ENCODE results near the gene RIPOR3.
A peak's percentile ranks its signal among the peaks of the same experiment; 100 is the strongest.
"Not testable (repeated sequence)": the region's sequence is repeated elsewhere in the genome, so short reads cannot be mapped to it uniquely, and the experiment has no call there.

Gene RIPOR3

DNA sequence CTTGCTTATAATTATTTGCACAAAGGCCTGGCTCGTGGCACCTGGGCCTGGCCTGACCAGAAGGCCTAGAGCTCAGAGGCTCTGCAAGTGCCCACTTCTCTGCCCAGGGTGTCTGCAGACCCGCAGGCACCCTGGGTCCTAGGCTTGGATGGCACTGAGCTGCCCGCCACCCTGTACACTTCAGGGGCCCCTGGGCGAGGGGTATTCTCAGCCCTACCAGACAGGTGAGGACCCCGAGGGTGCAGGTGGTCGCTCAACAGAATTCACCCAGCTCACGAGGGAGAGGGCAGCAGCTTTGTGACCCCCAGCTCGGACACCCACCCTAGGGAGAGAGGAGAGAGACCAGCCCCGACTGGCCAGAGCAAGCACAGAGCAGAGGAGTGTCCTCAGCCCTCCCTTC, 83.9 kb downstream of the RIPOR3 start:
- no peak for DNase-seq

DNA sequence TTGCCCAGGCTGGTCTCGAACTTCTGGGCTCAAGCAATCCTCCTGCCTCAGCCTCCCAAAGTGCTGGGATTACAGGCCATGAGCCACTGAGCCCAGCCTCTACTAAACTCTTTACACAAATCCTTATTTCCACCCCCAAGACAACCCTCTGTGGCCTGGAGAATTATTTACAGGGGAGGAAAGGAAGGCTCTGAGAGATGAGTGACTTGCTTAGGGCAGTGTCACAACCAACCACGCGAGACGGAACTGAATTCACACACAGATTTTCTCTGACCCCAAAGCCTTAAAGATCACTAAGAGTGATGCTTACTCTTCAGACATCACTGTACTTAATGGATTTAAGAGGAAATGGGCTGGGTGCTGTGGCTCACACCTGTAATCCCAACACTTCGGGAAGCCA, 86.2 kb downstream of the RIPOR3 start:
- no peak for DNase-seq

DNA sequence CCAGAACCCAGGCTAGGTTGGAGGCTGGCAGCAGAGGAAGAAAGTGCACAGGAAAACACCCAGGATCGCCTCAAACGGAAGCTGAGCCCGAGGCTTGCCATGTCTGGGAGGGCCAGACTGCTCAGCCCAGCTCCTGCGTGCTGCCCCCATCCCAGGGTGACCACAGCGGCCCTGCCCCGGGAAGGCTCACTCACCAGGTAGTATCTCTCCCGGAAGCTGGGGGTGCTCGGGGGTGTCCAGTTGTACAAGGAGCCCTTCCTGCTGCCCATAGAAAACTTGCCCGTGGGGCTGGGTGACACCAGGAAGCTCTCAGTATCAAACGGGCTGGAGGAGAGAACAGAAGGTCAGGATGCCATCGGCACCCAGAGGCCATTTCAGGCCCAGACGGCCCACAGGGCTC, 86.9 kb downstream of the RIPOR3 start:
- no peak for DNase-seq

GRCh38 chr20:50602432-50603088, 88.8 kb downstream of the RIPOR3 start:
- no peak for DNase-seq

GRCh38 chr20:50601511-50602431, 89.6 kb downstream of the RIPOR3 start:
- DNase-seq = no peak

GRCh38 chr20:50600281-50600895, 91.0 kb downstream of the RIPOR3 start:
- DNase-seq = no peak

GRCh38 chr20:50598768-50599167, 92.6 kb downstream of the RIPOR3 start:
- not testable (repeated sequence) for DNase-seq

GRCh38 chr20:50598074-50598473, 93.3 kb downstream of the RIPOR3 start:
- no peak for DNase-seq

DNA sequence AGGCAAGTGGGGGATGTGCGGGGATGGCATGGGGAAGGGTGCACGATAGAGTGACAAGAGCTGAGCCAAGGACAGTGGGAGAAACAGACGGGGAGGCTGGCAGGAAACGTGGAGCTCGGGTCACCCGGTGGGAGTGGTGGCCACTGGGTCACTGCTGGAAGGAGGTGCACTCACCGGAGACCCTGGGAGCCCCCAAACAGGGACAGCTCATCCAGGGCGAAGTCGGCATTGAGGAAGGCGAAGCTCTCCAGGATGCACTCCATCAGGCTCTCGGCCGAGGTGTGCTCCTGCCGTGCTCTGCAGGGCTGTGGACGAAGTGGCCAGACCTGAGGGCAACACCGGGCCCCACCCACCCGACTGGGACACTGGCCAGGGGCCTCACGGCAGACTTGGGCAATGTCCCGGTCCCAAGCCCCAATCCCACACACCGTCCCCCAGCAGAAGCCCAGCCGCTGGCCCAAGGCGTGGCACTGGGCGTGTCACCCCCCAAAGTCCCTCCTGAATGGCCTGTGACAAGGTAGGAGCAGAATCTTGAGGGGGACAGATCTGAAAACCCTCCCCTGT, 93.9 kb downstream of the RIPOR3 start:
- no peak for DNase-seq

GRCh38 chr20:50596694-50597021, 94.7 kb downstream of the RIPOR3 start:
- no peak for DNase-seq

- DNase-seq = no peak
Measured at GRCh38 chr20:50595988-50596693, 95.2 kb downstream of the RIPOR3 start.

- DNase-seq = no peak
Measured at GRCh38 chr20:50595433-50595895, 95.9 kb downstream of the RIPOR3 start.

DNA sequence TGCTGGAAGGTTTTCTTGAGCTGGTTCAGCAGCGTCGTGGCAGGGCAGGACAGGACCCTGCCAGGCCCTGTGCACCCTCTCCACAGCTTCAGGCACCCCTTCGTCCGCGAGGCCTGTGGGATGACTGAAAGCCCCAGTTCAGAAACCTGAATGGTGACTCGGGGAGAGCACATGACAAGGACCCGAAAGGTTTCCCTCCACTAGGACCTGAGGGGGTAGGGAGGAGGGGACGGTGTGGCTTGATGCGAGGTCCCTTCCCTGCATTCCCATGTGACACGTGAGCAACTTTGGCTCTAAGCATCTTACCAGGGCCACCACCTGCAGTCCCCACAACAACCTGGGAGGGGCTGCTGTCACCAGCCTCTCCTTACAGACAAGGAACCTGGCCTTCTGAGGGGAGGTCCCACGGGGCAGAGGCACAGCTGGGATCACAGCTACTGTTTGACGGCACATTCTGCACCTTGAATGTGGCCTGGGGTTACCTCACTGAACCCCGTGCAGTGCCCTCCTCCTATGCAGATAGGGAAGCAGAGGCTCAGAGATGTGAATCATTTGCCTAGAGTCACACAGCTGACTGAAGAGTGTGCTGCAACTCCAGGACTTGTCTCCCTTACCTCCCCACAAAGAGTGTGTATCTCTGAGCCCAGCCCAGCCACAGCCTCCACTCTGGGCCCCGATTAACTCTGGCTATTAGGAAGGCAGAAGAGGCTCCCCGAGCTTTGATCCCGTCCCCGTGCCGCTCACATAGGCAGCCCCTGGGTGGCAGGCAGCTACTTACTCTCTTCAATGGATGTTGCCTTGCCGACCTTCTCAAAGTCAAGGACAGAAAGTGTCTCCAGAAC, 96.5 kb downstream of the RIPOR3 start:
- DNase-seq = no peak

DNA sequence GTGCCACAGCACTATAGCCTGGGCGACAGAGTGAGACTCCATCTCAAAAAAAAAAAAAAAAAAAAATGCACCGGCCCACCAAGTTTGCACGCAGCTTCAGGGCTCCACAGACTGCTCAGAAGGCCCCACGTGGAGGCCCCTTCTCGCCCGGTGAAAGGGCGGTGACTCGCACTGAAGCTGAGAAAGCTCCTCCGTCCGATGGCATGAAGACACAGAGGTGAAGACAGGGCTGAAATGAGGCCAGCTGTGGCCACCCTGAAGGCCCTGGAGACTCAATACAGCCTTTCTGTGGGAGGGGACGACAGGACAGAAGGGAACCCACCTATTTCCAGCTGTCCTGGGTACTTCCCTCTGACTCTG, 97.1 kb downstream of the RIPOR3 start:
- no peak for DNase-seq

GRCh38 chr20:50593005-50593335, 98.4 kb downstream of the RIPOR3 start:
- DNase-seq = no peak

DNA sequence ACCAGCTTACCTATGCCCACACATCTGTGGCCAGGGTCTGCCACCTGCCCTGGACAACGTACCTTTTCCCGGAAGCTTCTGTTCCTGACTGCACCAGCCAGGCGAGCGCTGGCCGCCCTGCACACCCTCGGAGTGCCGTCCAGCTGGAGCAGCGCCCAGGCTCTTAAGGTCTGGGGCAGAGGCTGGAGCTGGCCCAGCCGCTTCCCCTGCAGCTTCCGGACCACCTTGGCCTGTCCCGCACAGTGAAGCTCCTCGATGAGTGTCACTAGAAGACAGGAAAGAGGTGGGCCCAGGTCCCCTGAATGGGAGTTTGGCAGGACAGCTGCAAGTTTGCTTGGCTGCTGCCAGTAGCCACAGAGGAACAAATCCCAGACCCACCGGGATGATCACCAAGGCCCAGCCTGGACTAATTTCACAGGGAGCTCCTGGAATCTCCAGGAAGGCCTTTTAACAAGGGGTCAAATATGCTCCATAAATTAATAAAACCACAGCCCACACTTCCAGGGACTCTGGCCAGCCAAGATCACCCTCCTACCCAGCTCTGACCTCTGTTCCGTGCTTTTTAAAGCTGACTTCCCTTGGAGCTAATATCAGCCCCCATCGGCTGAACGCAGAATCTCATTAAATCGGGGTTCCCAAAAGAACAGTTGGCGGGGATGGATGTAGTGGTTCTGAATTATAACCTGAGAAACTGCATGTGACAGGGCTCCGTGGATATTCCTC, 98.9 kb downstream of the RIPOR3 start:
- DNase-seq = peak in 2 of 14 donors; percentile 4 to 25

- DNase-seq = no peak
Measured at GRCh38 chr20:50591233-50591852, 100.0 kb downstream of the RIPOR3 start.

DNA sequence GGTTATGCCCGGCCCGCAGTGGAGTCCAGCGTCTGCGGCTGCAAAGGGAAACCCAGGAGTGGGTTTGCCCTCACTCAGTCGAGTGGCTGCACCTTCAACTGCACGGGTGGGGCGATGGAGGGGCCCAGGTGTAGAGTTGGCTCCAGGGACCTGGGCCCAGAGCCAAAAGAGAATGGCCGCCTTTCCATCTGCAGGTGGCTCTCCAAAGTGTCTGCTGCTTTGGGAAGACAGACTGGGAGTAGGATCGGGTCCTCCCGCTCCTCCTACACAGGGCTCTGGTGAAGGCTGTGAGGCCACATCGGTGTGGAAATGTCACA, 101.0 kb downstream of the RIPOR3 start:
- DNase-seq = no peak

GRCh38 chr20:50589548-50590347, 101.6 kb downstream of the RIPOR3 start:
- DNase-seq = no peak

Data from C1 segment of cervical spinal cord (tissue), 14 donors.